ENCODE data around the gene TUBB.
"Not testable (repeated sequence)": the region's sequence is repeated elsewhere in the genome, so short reads cannot be mapped to it uniquely, and the experiment has no call there.

The TUBB gene

GRCh38 chr6:30717129-30717844, 2.9 kb upstream of the TUBB start, which contains the start of gene MDC1:
MDC1 (minus strand) TSS chr6:30717281; CDS start chr6:30715175, 2,106 bp downstream.
- no peak within 1 kb of the TSS for H2BK120ac ChIP-seq (ENCODE audit: low read depth, low read length)
- peaks cover 4 to 15% of the 10 kb centered on the region in 2 donors for H3K4me1 ChIP-seq (ENCODE audit: control insufficient read depth in 2 of 2, insufficient read depth in 1 of 2, low read depth in 1 of 2, low read length in 2 of 2)
- no peak within 1 kb of the TSS for H3K14ac ChIP-seq (ENCODE audit: low read length)
- H3K27me3 ChIP-seq (ENCODE audit: control insufficient read depth in 3 of 3, insufficient read depth in 3 of 3, low read depth in 1 of 3, low read length in 3 of 3): no peaks in the 10 kb centered on the region
- no peak within 1 kb of the TSS for H4K91ac ChIP-seq (ENCODE audit: low read depth, low read length, poor library complexity)
- peak within 1 kb of the TSS; percentile 85 for H3K27ac ChIP-seq (replicated peaks; ENCODE audit: low read length)
- H2BK15ac ChIP-seq (ENCODE audit: low read length): no peak within 1 kb of the TSS
- peak within 1 kb of the TSS; percentile 72 for H3K4me2 ChIP-seq (ENCODE audit: insufficient read depth, low read length, poor library complexity, severe bottlenecking)
- H3K36me3 ChIP-seq (replicated peaks in 1 of 2; ENCODE audit: control insufficient read depth in 2 of 2, insufficient read depth in 2 of 2, low read length in 2 of 2): peaks cover 27 to 38% of the 10 kb centered on the region in 2 donors
- peak within 1 kb of the TSS; percentile 94 for H3K23ac ChIP-seq (ENCODE audit: low read depth, low read length, poor library complexity)
- H3K4ac ChIP-seq (ENCODE audit: low read length): no peak within 1 kb of the TSS
- H3K4me3 ChIP-seq (ENCODE audit: low read length in 2 of 2): peak within 1 kb of the TSS; percentile 62 to 88
- H2BK12ac ChIP-seq (ENCODE audit: low read length): no peak within 1 kb of the TSS
- no peaks in the 10 kb centered on the region for H3K9me3 ChIP-seq (replicated peaks in 1 of 2; ENCODE audit: control insufficient read depth in 2 of 2, insufficient read depth in 1 of 2, low read depth in 1 of 2, low read length in 2 of 2)
- no peaks in the 10 kb centered on the region for H3K79me1 ChIP-seq (ENCODE audit: low read depth, low read length)
- H2BK5ac ChIP-seq (ENCODE audit: low read length): no peak within 1 kb of the TSS
- H3K9ac ChIP-seq (ENCODE audit: low read depth, low read length, poor library complexity): peak within 1 kb of the TSS; percentile 83
- peak within 1 kb of the TSS; percentile 80 for H3K18ac ChIP-seq (ENCODE audit: low read length)
- H2AFZ ChIP-seq (ENCODE audit: low read length): peak within 1 kb of the TSS; percentile 80
- peak; percentile 99 for DNase-seq (ENCODE audit: low spot score)
- no CpG with 5 or more reads among the region's 48 CpGs for WGBS, 2 donors (ENCODE audit: extremely low coverage in 2 of 2, insufficient read length in 2 of 2, insufficient replicate concordance in 1 of 2)
- H4K8ac ChIP-seq (ENCODE audit: low read depth, low read length): no peak within 1 kb of the TSS
- H2AK5ac ChIP-seq (ENCODE audit: low read depth, low read length): no peak within 1 kb of the TSS

- H3K27ac ChIP-seq (replicated peaks; ENCODE audit: low read length): peak overlapping the region; percentile 79
- not testable (repeated sequence) for H3K27me3 ChIP-seq (ENCODE audit: control insufficient read depth in 3 of 3, insufficient read depth in 3 of 3, low read depth in 1 of 3, low read length in 3 of 3); H2BK12ac ChIP-seq (ENCODE audit: low read length); H3K23ac ChIP-seq (ENCODE audit: low read depth, low read length, poor library complexity); H2BK120ac ChIP-seq (ENCODE audit: low read depth, low read length); H2AK5ac ChIP-seq (ENCODE audit: low read depth, low read length); H4K8ac ChIP-seq (ENCODE audit: low read depth, low read length); H2BK5ac ChIP-seq (ENCODE audit: low read length); H3K18ac ChIP-seq (ENCODE audit: low read length); H3K79me1 ChIP-seq (ENCODE audit: low read depth, low read length); H3K14ac ChIP-seq (ENCODE audit: low read length); H3K9ac ChIP-seq (ENCODE audit: low read depth, low read length, poor library complexity); H3K9me3 ChIP-seq (replicated peaks in 1 of 2; ENCODE audit: control insufficient read depth in 2 of 2, insufficient read depth in 1 of 2, low read depth in 1 of 2, low read length in 2 of 2); DNase-seq (ENCODE audit: low spot score); H2BK15ac ChIP-seq (ENCODE audit: low read length); H3K4ac ChIP-seq (ENCODE audit: low read length); H4K91ac ChIP-seq (ENCODE audit: low read depth, low read length, poor library complexity)
- peak overlapping the region; percentile 47 for H2AFZ ChIP-seq (ENCODE audit: low read length)
- peaks cover 27 to 38% of the 10 kb centered on the region in 2 donors for H3K36me3 ChIP-seq (replicated peaks in 1 of 2; ENCODE audit: control insufficient read depth in 2 of 2, insufficient read depth in 2 of 2, low read length in 2 of 2)
- peak overlapping the region; percentile 58 for H3K4me2 ChIP-seq (ENCODE audit: insufficient read depth, low read length, poor library complexity, severe bottlenecking)
- no CpG with 5 or more reads among the region's 37 CpGs for WGBS, 2 donors (ENCODE audit: extremely low coverage in 2 of 2, insufficient read length in 2 of 2, insufficient replicate concordance in 1 of 2)
- H3K4me3 ChIP-seq (ENCODE audit: low read length in 2 of 2): peak overlapping the region; percentile 48 to 69
- H3K4me1 ChIP-seq (ENCODE audit: control insufficient read depth in 2 of 2, insufficient read depth in 1 of 2, low read depth in 1 of 2, low read length in 2 of 2): peaks cover 6 to 22% of the 10 kb centered on the region in 2 donors
Measured at GRCh38 chr6:30717845-30718720, 2.1 kb upstream of the TUBB start.

GRCh38 chr6:30719356-30719755, 796 bp upstream of the TUBB start:
- H3K4me1 ChIP-seq (ENCODE audit: control insufficient read depth in 2 of 2, insufficient read depth in 1 of 2, low read depth in 1 of 2, low read length in 2 of 2): peaks cover 15 to 27% of the 10 kb centered on the region in 2 donors
- H3K27me3 ChIP-seq (ENCODE audit: control insufficient read depth in 3 of 3, insufficient read depth in 3 of 3, low read depth in 1 of 3, low read length in 3 of 3): no peaks in the 10 kb centered on the region
- H4K91ac ChIP-seq (ENCODE audit: low read depth, low read length, poor library complexity): no peak overlapping the region
- H3K14ac ChIP-seq (ENCODE audit: low read length): no peak overlapping the region
- peak overlapping the region; percentile 77 to 98 for H3K4me3 ChIP-seq (ENCODE audit: low read length in 2 of 2)
- peak overlapping the region; percentile 55 for H3K4me2 ChIP-seq (ENCODE audit: insufficient read depth, low read length, poor library complexity, severe bottlenecking)
- H4K8ac ChIP-seq (ENCODE audit: low read depth, low read length): no peak overlapping the region
- H2BK5ac ChIP-seq (ENCODE audit: low read length): no peak overlapping the region
- no peak overlapping the region for H2AK5ac ChIP-seq (ENCODE audit: low read depth, low read length)
- no peak overlapping the region for H2BK120ac ChIP-seq (ENCODE audit: low read depth, low read length)
- H3K9ac ChIP-seq (ENCODE audit: low read depth, low read length, poor library complexity): no peak overlapping the region
- no peak overlapping the region for H2BK12ac ChIP-seq (ENCODE audit: low read length)
- WGBS, 2 donors (ENCODE audit: extremely low coverage in 2 of 2, insufficient read length in 2 of 2, insufficient replicate concordance in 1 of 2): no CpG with 5 or more reads among the region's 8 CpGs
- no peak for DNase-seq (ENCODE audit: low spot score)
- peak overlapping the region; percentile 78 for H3K27ac ChIP-seq (replicated peaks; ENCODE audit: low read length)
- peaks cover 29 to 38% of the 10 kb centered on the region in 2 donors for H3K36me3 ChIP-seq (replicated peaks in 1 of 2; ENCODE audit: control insufficient read depth in 2 of 2, insufficient read depth in 2 of 2, low read length in 2 of 2)
- H3K4ac ChIP-seq (ENCODE audit: low read length): no peak overlapping the region
- H3K18ac ChIP-seq (ENCODE audit: low read length): no peak overlapping the region
- H2BK15ac ChIP-seq (ENCODE audit: low read length): no peak overlapping the region
- H3K23ac ChIP-seq (ENCODE audit: low read depth, low read length, poor library complexity): no peak overlapping the region
- H2AFZ ChIP-seq (ENCODE audit: low read length): peak overlapping the region; percentile 39
- H3K9me3 ChIP-seq (replicated peaks in 1 of 2; ENCODE audit: control insufficient read depth in 2 of 2, insufficient read depth in 1 of 2, low read depth in 1 of 2, low read length in 2 of 2): no peaks in the 10 kb centered on the region
- peaks cover 8% of the 10 kb centered on the region for H3K79me1 ChIP-seq (ENCODE audit: low read depth, low read length)

- peaks cover 36 to 43% of the 10 kb centered on the region in 2 donors for H3K36me3 ChIP-seq (replicated peaks in 1 of 2; ENCODE audit: control insufficient read depth in 2 of 2, insufficient read depth in 2 of 2, low read length in 2 of 2)
- peak overlapping the region; percentile 89 to 98 for H3K4me3 ChIP-seq (ENCODE audit: low read length in 2 of 2)
- H3K4me1 ChIP-seq (ENCODE audit: control insufficient read depth in 2 of 2, insufficient read depth in 1 of 2, low read depth in 1 of 2, low read length in 2 of 2): peaks cover 15 to 30% of the 10 kb centered on the region in 2 donors
- no peak overlapping the region for H4K8ac ChIP-seq (ENCODE audit: low read depth, low read length)
- WGBS, 2 donors (ENCODE audit: extremely low coverage in 2 of 2, insufficient read length in 2 of 2, insufficient replicate concordance in 1 of 2): no CpG with 5 or more reads among the region's 29 CpGs
- H3K9me3 ChIP-seq (replicated peaks in 1 of 2; ENCODE audit: control insufficient read depth in 2 of 2, insufficient read depth in 1 of 2, low read depth in 1 of 2, low read length in 2 of 2): no peaks in the 10 kb centered on the region
- no peak overlapping the region for H3K4ac ChIP-seq (ENCODE audit: low read length)
- H4K91ac ChIP-seq (ENCODE audit: low read depth, low read length, poor library complexity): no peak overlapping the region
- no peak overlapping the region for H3K23ac ChIP-seq (ENCODE audit: low read depth, low read length, poor library complexity)
- peaks cover 8% of the 10 kb centered on the region for H3K79me1 ChIP-seq (ENCODE audit: low read depth, low read length)
- peak overlapping the region; percentile 3 for H3K18ac ChIP-seq (ENCODE audit: low read length)
- H2AFZ ChIP-seq (ENCODE audit: low read length): no peak overlapping the region
- peak overlapping the region; percentile 78 for H3K9ac ChIP-seq (ENCODE audit: low read depth, low read length, poor library complexity)
- no peak overlapping the region for H3K14ac ChIP-seq (ENCODE audit: low read length)
- H3K4me2 ChIP-seq (ENCODE audit: insufficient read depth, low read length, poor library complexity, severe bottlenecking): peak overlapping the region; percentile 26
- peak overlapping the region; percentile 1 for H2AK5ac ChIP-seq (ENCODE audit: low read depth, low read length)
- H3K27ac ChIP-seq (replicated peaks; ENCODE audit: low read length): peak overlapping the region; percentile 89
- H2BK15ac ChIP-seq (ENCODE audit: low read length): no peak overlapping the region
- no peak overlapping the region for H2BK120ac ChIP-seq (ENCODE audit: low read depth, low read length)
- DNase-seq (ENCODE audit: low spot score): no peak
- H3K27me3 ChIP-seq (ENCODE audit: control insufficient read depth in 3 of 3, insufficient read depth in 3 of 3, low read depth in 1 of 3, low read length in 3 of 3): no peaks in the 10 kb centered on the region
- H2BK12ac ChIP-seq (ENCODE audit: low read length): no peak overlapping the region
- no peak overlapping the region for H2BK5ac ChIP-seq (ENCODE audit: low read length)
Measured at GRCh38 chr6:30720738-30721197, 616 bp downstream of the TUBB start.

Data from neuronal stem cell (in vitro differentiated cells).